ENCODE data around the gene SLC5A2.

SLC5A2 gene

DNA sequence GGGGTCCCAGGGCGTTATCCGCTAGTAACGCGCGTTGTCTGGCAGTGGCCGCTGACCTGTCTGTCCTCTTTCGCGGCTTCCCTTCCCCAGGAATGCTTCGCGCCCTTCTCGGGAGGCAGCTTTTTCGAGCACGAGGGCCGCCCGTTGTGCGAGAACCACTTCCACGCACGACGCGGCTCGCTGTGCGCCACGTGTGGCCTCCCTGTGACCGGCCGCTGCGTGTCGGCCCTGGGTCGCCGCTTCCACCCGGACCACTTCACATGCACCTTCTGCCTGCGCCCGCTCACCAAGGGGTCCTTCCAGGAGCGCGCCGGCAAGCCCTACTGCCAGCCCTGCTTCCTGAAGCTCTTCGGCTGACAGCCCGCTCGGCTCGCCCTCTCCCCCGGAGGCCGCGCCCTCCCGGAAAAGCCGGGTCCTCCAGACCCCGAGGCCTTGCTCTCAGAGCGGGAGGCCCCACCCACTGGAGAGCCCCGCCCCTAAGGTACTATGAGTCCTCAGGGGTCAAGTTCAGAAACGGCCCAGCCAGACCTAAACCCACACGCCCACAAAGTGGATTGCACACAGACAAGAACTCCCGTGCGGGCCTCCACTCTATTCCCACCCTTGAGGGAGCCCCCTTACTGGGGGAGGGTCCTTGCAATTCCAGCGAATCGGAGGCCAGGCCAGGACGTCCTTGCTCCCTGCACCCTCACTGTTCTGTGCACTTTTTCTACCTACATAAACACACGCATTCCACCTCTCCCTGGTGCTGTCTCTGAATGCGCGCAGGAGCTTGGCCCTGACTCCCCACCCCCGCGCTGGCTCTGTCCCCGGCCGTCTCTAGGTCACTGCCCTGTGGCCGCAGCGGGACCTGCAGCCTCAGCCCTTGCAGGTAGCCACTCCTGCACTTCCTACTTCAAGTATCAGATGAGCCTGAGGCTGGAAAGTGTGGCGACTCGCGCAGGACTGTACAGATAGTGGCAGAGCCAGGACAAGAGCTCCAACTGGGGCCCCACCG is 5.4 kb upstream of the SLC5A2 start:
- Histone ChIP-seq H3K4me3 (ENCODE audit: low read depth, low read length) (no peak overlapping the region), H3K36me3 (ENCODE audit: control insufficient read depth in 2 of 2, insufficient read depth in 1 of 2, low read length in 2 of 2) (peaks cover 0 to 10% of the 10 kb centered on the region in 2 experiments; a peak in 1 of 3 replicates), H3K9me3 (ENCODE audit: control insufficient read depth, insufficient read depth, low read depth, low read length) (no peaks in the 10 kb centered on the region), H3K4me1 (ENCODE audit: control insufficient read depth, insufficient read depth, low read length) (no peaks in the 10 kb centered on the region), H3K27ac (ENCODE audit: extremely low read depth, low read depth, low read length) (no peak overlapping the region)
- ChIA-PET CTCF (interaction anchor here (0.8 kb wide), 1 partner anchor 20 kb away, joined by 3 read pairs; no protein-coding TSS in a partner anchor), POLR2A (no interaction called here)
- TF ChIP-seq ZNF335 (tag by site-specific recombination; conservative IDR thresholded peaks at IDR 0.05) (no peak), REPIN1 (tag by site-specific recombination; IDR thresholded peaks at IDR 0.05; ENCODE audit: low read depth) (no peak), ZNF596 (tag by site-specific recombination; IDR thresholded peaks at IDR 0.05) (no peak), ZNF791 (tag by site-specific recombination; IDR thresholded peaks at IDR 0.05) (no peak), ZNF10 (tag by site-specific recombination; IDR thresholded peaks at IDR 0.05) (no peak), ZNF701 (tag by site-specific recombination; IDR thresholded peaks at IDR 0.05) (no peak), PRDM1 (tag by site-specific recombination; IDR thresholded peaks at IDR 0.05) (no peak), ZNF510 (tag by site-specific recombination; IDR thresholded peaks at IDR 0.05; ENCODE audit: insufficient replicate concordance) (no peak), ZNF600 (tag by site-specific recombination; IDR thresholded peaks at IDR 0.05) (no peak), ZNF514 (tag by site-specific recombination; IDR thresholded peaks at IDR 0.05) (no peak), ZNF776 (tag by site-specific recombination; IDR thresholded peaks at IDR 0.05; ENCODE audit: borderline replicate concordance) (no peak), ZNF529 (tag by site-specific recombination; IDR thresholded peaks at IDR 0.05; ENCODE audit: insufficient replicate concordance) (no peak), ZNF221 (tag by site-specific recombination; IDR thresholded peaks at IDR 0.05; ENCODE audit: borderline replicate concordance) (no peak), ZSCAN23 (tag by site-specific recombination; IDR thresholded peaks at IDR 0.05) (no peak)
- TF ChIP-seq, protein P1, sequence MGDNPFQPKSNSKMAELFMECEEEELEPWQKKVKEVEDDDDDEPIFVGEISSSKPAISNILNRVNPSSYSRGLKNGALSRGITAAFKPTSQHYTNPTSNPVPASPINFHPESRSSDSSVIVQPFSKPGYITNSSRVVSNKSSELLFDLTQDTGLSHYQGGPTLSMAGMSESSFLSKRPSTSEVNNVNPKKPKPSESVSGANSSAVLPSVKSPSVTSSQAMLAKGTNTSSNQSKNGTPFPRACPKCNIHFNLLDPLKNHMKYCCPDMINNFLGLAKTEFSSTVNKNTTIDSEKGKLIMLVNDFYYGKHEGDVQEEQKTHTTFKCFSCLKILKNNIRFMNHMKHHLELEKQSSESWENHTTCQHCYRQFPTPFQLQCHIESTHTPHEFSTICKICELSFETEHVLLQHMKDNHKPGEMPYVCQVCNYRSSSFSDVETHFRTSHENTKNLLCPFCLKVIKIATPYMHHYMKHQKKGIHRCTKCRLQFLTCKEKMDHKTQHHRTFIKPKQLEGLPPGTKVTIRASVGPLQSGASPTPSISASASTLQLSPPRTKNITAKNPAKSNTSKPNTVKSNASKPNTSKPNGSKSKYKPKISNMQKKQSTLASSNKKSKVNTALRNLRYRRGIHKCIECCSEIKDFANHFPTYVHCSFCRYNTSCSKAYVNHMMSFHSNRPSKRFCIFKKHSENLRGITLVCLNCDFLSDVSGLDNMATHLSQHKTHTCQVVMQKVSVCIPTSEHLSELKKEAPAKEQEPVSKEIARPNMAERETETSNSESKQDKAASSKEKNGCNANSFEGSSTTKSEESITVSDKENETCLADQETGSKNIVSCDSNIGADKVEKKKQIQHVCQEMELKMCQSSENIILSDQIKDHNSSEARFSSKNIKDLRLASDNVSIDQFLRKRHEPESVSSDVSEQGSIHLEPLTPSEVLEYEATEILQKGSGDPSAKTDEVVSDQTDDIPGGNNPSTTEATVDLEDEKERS (tag by site-specific recombination; IDR thresholded peaks at IDR 0.05): no peak
- TF ChIP-seq, protein P2, sequence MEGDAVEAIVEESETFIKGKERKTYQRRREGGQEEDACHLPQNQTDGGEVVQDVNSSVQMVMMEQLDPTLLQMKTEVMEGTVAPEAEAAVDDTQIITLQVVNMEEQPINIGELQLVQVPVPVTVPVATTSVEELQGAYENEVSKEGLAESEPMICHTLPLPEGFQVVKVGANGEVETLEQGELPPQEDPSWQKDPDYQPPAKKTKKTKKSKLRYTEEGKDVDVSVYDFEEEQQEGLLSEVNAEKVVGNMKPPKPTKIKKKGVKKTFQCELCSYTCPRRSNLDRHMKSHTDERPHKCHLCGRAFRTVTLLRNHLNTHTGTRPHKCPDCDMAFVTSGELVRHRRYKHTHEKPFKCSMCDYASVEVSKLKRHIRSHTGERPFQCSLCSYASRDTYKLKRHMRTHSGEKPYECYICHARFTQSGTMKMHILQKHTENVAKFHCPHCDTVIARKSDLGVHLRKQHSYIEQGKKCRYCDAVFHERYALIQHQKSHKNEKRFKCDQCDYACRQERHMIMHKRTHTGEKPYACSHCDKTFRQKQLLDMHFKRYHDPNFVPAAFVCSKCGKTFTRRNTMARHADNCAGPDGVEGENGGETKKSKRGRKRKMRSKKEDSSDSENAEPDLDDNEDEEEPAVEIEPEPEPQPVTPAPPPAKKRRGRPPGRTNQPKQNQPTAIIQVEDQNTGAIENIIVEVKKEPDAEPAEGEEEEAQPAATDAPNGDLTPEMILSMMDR (tag by site-specific recombination; IDR thresholded peaks at IDR 0.05): no peak
- TF ChIP-seq, protein P3, sequence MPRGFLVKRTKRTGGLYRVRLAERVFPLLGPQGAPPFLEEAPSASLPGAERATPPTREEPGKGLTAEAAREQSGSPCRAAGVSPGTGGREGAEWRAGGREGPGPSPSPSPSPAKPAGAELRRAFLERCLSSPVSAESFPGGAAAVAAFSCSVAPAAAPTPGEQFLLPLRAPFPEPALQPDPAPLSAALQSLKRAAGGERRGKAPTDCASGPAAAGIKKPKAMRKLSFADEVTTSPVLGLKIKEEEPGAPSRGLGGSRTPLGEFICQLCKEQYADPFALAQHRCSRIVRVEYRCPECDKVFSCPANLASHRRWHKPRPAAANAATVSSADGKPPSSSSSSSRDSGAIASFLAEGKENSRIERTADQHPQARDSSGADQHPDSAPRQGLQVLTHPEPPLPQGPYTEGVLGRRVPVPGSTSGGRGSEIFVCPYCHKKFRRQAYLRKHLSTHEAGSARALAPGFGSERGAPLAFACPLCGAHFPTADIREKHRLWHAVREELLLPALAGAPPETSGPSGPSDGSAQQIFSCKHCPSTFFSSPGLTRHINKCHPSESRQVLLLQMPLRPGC (tag by site-specific recombination; IDR thresholded peaks at IDR 0.05): no peak
- TF ChIP-seq, protein P4, sequence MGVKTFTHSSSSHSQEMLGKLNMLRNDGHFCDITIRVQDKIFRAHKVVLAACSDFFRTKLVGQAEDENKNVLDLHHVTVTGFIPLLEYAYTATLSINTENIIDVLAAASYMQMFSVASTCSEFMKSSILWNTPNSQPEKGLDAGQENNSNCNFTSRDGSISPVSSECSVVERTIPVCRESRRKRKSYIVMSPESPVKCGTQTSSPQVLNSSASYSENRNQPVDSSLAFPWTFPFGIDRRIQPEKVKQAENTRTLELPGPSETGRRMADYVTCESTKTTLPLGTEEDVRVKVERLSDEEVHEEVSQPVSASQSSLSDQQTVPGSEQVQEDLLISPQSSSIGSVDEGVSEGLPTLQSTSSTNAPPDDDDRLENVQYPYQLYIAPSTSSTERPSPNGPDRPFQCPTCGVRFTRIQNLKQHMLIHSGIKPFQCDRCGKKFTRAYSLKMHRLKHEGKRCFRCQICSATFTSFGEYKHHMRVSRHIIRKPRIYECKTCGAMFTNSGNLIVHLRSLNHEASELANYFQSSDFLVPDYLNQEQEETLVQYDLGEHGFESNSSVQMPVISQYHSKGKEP (tag by site-specific recombination; IDR thresholded peaks at IDR 0.05): no peak
- TF ChIP-seq, protein P5, sequence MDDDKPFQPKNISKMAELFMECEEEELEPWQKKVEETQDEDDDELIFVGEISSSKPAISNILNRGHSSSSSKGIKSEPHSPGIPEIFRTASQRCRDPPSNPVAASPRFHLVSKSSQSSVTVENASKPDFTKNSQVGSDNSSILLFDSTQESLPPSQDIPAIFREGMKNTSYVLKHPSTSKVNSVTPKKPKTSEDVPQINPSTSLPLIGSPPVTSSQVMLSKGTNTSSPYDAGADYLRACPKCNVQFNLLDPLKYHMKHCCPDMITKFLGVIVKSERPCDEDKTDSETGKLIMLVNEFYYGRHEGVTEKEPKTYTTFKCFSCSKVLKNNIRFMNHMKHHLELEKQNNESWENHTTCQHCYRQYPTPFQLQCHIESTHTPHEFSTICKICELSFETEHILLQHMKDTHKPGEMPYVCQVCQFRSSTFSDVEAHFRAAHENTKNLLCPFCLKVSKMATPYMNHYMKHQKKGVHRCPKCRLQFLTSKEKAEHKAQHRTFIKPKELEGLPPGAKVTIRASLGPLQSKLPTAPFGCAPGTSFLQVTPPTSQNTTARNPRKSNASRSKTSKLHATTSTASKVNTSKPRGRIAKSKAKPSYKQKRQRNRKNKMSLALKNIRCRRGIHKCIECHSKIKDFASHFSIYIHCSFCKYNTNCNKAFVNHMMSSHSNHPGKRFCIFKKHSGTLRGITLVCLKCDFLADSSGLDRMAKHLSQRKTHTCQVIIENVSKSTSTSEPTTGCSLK (tag by site-specific recombination; IDR thresholded peaks at IDR 0.05): no peak
